OCI-LY1 (cell line): ENCODE results near the gene BCL7B.

ENCODE experiments used
- H2AFZ ChIP-seq: fragments of 200-600 bp; sonication (generic), shearing (Covaris generic); 2 replicates; pipeline ENCODE4 v1.6.0; 2014; ENCODE audit warnings: antibody characterized with exemption, mild to moderate bottlenecking, low read length
- H3F3A ChIP-seq: fragments of 200-600 bp; sonication (generic), shearing (Covaris generic); 2 replicates; pipeline ENCODE4 v1.6.0; 2014; ENCODE audit warnings: mild to moderate bottlenecking, antibody characterized with exemption, low read length, moderate library complexity; ENCODE audit not compliant: insufficient read depth
- H3K27ac ChIP-seq: fragments of 200-600 bp; sonication (generic); 2 replicates; pipeline ENCODE4 v1.5.1; 2014; ENCODE audit warnings: low read length, mixed run types, mild to moderate bottlenecking, low read depth; ENCODE audit not compliant: poor library complexity, severe bottlenecking
- H3K27me3 ChIP-seq: fragments of 200-600 bp; sonication (generic); 2 replicates; pipeline ENCODE4 v1.6.0; 2014; ENCODE audit warnings: antibody characterized with exemption, mild to moderate bottlenecking, low read length, moderate library complexity; ENCODE audit not compliant: insufficient read depth
- H3K36me3 ChIP-seq: fragments of 200-600 bp; sonication (generic); 2 replicates; pipeline ENCODE4 v1.6.1; 2014; ENCODE audit warnings: mild to moderate bottlenecking, antibody characterized with exemption, low read length, moderate library complexity, mixed read lengths; ENCODE audit not compliant: insufficient read depth
- H3K4me1 ChIP-seq: fragments of 200-600 bp; sonication (generic); 2 replicates; pipeline ENCODE4 v1.5.1; 2014; ENCODE audit warnings: mild to moderate bottlenecking, low read length, moderate library complexity; ENCODE audit not compliant: insufficient read depth, severe bottlenecking
- H3K4me2 ChIP-seq: fragments of 200-600 bp; sonication (generic), shearing (Covaris generic); 2 replicates; pipeline ENCODE4 v1.6.1; 2014; ENCODE audit warnings: low read length
- H3K4me3 ChIP-seq: fragments of 200-600 bp; sonication (generic); 2 replicates; pipeline ENCODE4 v1.5.1; 2014; ENCODE audit warnings: low read length, low read depth, mild to moderate bottlenecking, mixed read lengths; ENCODE audit not compliant: poor library complexity, severe bottlenecking
- H3K79me2 ChIP-seq: fragments of 200-600 bp; shearing (Covaris generic); 2 replicates; pipeline ENCODE4 v1.6.1; 2016; ENCODE audit warnings: mixed run types, low read length, mixed read lengths; ENCODE audit not compliant: insufficient read depth
- H3K9ac ChIP-seq: fragments of 200-600 bp; sonication (generic), shearing (Covaris generic); 2 replicates; pipeline ENCODE4 v1.6.1; 2014; ENCODE audit warnings: mild to moderate bottlenecking, low read length, mixed read lengths
- H3K9me2 ChIP-seq: fragments of 200-600 bp; sonication (generic), shearing (Covaris generic); 2 replicates; pipeline ENCODE4 v1.6.1; 2014; ENCODE audit warnings: low read depth, mild to moderate bottlenecking, low read length, mixed read lengths
- H3K9me3 ChIP-seq: fragments of 200-600 bp; shearing (Covaris generic); 2 replicates; pipeline ENCODE4 v1.6.1; 2014; ENCODE audit warnings: low read length, mixed read lengths
- H4K20me1 ChIP-seq: fragments of 200-600 bp; sonication (generic), shearing (Covaris generic); 2 replicates; pipeline ENCODE4 v1.6.0; 2016; ENCODE audit warnings: mild to moderate bottlenecking, low read length; ENCODE audit not compliant: insufficient read depth
- CTCF ChIP-seq: fragments of 200-600 bp; sonication (generic), shearing (Covaris generic); IDR thresholded peaks from 2 replicates; pipeline ENCODE4 v1.5.1; 2017; ENCODE audit warnings: mild to moderate bottlenecking, antibody characterized with exemption, low read length, moderate library complexity, mixed read lengths
- EZH2 ChIP-seq: fragments of 200-600 bp; sonication (generic), shearing (Covaris generic); IDR thresholded peaks from 2 replicates; pipeline ENCODE4 v1.8.0; 2017; ENCODE audit warnings: borderline replicate concordance, mixed run types, mild to moderate bottlenecking, antibody characterized with exemption, low read length, moderate library complexity, mixed read lengths

BCL7B gene

GRCh38 chr7:73570521-73570920 is 13.0 kb upstream of the BCL7B start:
- H3K9ac ChIP-seq, result no peak overlapping the region
- peaks cover 67% of the 10 kb centered on the region for H3K36me3 ChIP-seq
- H3K4me1 ChIP-seq, result peaks cover 5% of the 10 kb centered on the region
- H3K27ac ChIP-seq, result no peak overlapping the region
- H3K79me2 ChIP-seq, result no peaks in the 10 kb centered on the region
- no peak overlapping the region for H2AFZ ChIP-seq
- no peaks in the 10 kb centered on the region for H3F3A ChIP-seq
- no peaks in the 10 kb centered on the region for H4K20me1 ChIP-seq
- H3K4me2 ChIP-seq, result no peak overlapping the region
- no peak for TF ChIP-seq CTCF
- no peak for TF ChIP-seq EZH2
- H3K4me3 ChIP-seq, result no peak overlapping the region
- no peaks in the 10 kb centered on the region for H3K27me3 ChIP-seq
- H3K9me3 ChIP-seq, result no peaks in the 10 kb centered on the region
- no peaks in the 10 kb centered on the region for H3K9me2 ChIP-seq

GRCh38 chr7:73569042-73569608 is 11.6 kb upstream of the BCL7B start:
- H3K27ac ChIP-seq, result no peak overlapping the region
- H3K9me2 ChIP-seq, result no peaks in the 10 kb centered on the region
- H2AFZ ChIP-seq, result no peak overlapping the region
- H3F3A ChIP-seq, result no peaks in the 10 kb centered on the region
- no peaks in the 10 kb centered on the region for H3K27me3 ChIP-seq
- H3K4me1 ChIP-seq, result peaks cover 5% of the 10 kb centered on the region
- no peaks in the 10 kb centered on the region for H4K20me1 ChIP-seq
- H3K4me2 ChIP-seq, result no peak overlapping the region
- H3K4me3 ChIP-seq, result no peak overlapping the region
- peaks cover 58% of the 10 kb centered on the region for H3K36me3 ChIP-seq
- H3K79me2 ChIP-seq, result no peaks in the 10 kb centered on the region
- no peak for TF ChIP-seq CTCF
- no peak for TF ChIP-seq EZH2
- no peaks in the 10 kb centered on the region for H3K9me3 ChIP-seq
- no peak overlapping the region for H3K9ac ChIP-seq

GRCh38 chr7:73567846-73568685 is 10.6 kb upstream of the BCL7B start:
- no peak overlapping the region for H3K9ac ChIP-seq
- no peak overlapping the region for H3K27ac ChIP-seq
- no peaks in the 10 kb centered on the region for H4K20me1 ChIP-seq
- no peaks in the 10 kb centered on the region for H3K9me3 ChIP-seq
- no peak overlapping the region for H3K4me3 ChIP-seq
- no peak overlapping the region for H2AFZ ChIP-seq
- H3F3A ChIP-seq, result no peaks in the 10 kb centered on the region
- no peaks in the 10 kb centered on the region for H3K79me2 ChIP-seq
- peaks cover 47% of the 10 kb centered on the region for H3K36me3 ChIP-seq
- peaks cover 5% of the 10 kb centered on the region for H3K4me1 ChIP-seq
- no peak for TF ChIP-seq CTCF
- no peak for TF ChIP-seq EZH2
- H3K4me2 ChIP-seq, result no peak overlapping the region
- H3K27me3 ChIP-seq, result no peaks in the 10 kb centered on the region
- H3K9me2 ChIP-seq, result no peaks in the 10 kb centered on the region
